ENCODE results near the gene C5orf34.

DNA sequence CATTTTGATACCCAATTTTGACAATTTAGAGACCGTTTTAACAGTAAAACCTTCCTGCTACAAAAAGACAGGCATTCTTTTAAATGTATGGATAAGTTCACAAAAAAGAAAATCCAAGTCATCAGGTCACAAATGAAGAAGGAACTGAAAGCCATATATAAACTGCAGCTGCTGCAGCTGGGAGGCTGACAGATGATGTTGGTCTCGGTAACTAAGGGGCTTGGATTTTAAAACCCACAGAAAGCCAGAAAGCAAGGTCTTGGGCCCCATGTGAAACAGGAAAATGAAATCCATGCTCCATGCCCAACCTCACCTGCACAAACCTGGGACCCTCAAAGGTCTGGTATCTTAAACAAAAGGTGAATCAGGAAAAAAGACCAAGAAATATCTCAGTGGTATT is 15.7 kb upstream of the C5orf34 start:
- TF ChIP-seq, protein P1, sequence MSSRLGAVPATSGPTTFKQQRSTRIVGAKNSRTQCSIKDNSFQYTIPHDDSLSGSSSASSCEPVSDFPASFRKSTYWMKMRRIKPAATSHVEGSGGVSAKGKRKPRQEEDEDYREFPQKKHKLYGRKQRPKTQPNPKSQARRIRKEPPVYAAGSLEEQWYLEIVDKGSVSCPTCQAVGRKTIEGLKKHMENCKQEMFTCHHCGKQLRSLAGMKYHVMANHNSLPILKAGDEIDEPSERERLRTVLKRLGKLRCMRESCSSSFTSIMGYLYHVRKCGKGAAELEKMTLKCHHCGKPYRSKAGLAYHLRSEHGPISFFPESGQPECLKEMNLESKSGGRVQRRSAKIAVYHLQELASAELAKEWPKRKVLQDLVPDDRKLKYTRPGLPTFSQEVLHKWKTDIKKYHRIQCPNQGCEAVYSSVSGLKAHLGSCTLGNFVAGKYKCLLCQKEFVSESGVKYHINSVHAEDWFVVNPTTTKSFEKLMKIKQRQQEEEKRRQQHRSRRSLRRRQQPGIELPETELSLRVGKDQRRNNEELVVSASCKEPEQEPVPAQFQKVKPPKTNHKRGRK (CRISPR knock-in tag; IDR thresholded peaks at IDR 0.05; ENCODE audit: borderline replicate concordance) = no peak
- TF ChIP-seq, protein P2, sequence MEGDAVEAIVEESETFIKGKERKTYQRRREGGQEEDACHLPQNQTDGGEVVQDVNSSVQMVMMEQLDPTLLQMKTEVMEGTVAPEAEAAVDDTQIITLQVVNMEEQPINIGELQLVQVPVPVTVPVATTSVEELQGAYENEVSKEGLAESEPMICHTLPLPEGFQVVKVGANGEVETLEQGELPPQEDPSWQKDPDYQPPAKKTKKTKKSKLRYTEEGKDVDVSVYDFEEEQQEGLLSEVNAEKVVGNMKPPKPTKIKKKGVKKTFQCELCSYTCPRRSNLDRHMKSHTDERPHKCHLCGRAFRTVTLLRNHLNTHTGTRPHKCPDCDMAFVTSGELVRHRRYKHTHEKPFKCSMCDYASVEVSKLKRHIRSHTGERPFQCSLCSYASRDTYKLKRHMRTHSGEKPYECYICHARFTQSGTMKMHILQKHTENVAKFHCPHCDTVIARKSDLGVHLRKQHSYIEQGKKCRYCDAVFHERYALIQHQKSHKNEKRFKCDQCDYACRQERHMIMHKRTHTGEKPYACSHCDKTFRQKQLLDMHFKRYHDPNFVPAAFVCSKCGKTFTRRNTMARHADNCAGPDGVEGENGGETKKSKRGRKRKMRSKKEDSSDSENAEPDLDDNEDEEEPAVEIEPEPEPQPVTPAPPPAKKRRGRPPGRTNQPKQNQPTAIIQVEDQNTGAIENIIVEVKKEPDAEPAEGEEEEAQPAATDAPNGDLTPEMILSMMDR (IDR thresholded peaks at IDR 0.05) = no peak
- TF ChIP-seq NR2C2 (CRISPR knock-in tag; IDR thresholded peaks at IDR 0.05) = no peak
- no peak for TF ChIP-seq NFATC4 (CRISPR knock-in tag; IDR thresholded peaks at IDR 0.05)
- no peak for TF ChIP-seq NFYB (CRISPR knock-in tag; conservative IDR thresholded peaks at IDR 0.05; ENCODE audit: low read depth)
- TF ChIP-seq, protein P3, sequence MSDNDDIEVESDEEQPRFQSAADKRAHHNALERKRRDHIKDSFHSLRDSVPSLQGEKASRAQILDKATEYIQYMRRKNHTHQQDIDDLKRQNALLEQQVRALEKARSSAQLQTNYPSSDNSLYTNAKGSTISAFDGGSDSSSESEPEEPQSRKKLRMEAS (CRISPR knock-in tag; IDR thresholded peaks at IDR 0.05) = no peak
- TF ChIP-seq, protein P4, sequence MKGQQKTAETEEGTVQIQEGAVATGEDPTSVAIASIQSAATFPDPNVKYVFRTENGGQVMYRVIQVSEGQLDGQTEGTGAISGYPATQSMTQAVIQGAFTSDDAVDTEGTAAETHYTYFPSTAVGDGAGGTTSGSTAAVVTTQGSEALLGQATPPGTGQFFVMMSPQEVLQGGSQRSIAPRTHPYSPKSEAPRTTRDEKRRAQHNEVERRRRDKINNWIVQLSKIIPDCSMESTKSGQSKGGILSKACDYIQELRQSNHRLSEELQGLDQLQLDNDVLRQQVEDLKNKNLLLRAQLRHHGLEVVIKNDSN (CRISPR knock-in tag; IDR thresholded peaks at IDR 0.05) = no peak
- no peak for TF ChIP-seq TCF7 (CRISPR knock-in tag; IDR thresholded peaks at IDR 0.05; ENCODE audit: low read depth)
- TF ChIP-seq ZBTB21 (CRISPR knock-in tag; IDR thresholded peaks at IDR 0.05; ENCODE audit: borderline replicate concordance) = no peak
- TF ChIP-seq NR3C1 (CRISPR knock-in tag; conservative IDR thresholded peaks at IDR 0.05; ENCODE audit: low read depth) = no peak
